Measurements from ENCODE around the gene CELF4.

CELF4 gene

GRCh38 chr18:37258131-37258530 lies 307.5 kb downstream of the CELF4 start:
- DNase-seq (ENCODE audit: low read depth in 2 of 2) = no peak

GRCh38 chr18:37254973-37255372 lies 310.6 kb downstream of the CELF4 start:
- no peak for DNase-seq (ENCODE audit: low read depth in 2 of 2)

GRCh38 chr18:37254236-37254754 lies 311.3 kb downstream of the CELF4 start:
- DNase-seq (ENCODE audit: low read depth in 2 of 2) = no peak

- no peak for DNase-seq (ENCODE audit: low read depth in 2 of 2)
Measured at GRCh38 chr18:37253394-37254235, 312.0 kb downstream of the CELF4 start.

GRCh38 chr18:37252854-37253393 lies 312.7 kb downstream of the CELF4 start:
- no peak for DNase-seq (ENCODE audit: low read depth in 2 of 2)

GRCh38 chr18:37252342-37252741 lies 313.3 kb downstream of the CELF4 start:
- no peak for DNase-seq (ENCODE audit: low read depth in 2 of 2)

GRCh38 chr18:37251679-37252078 lies 313.9 kb downstream of the CELF4 start:
- DNase-seq (ENCODE audit: low read depth in 2 of 2) = no peak

GRCh38 chr18:37249895-37250618 lies 315.5 kb downstream of the CELF4 start:
- DNase-seq (ENCODE audit: low read depth in 2 of 2) = no peak

GRCh38 chr18:37249171-37249886 lies 316.3 kb downstream of the CELF4 start:
- no peak for DNase-seq (ENCODE audit: low read depth in 2 of 2)

GRCh38 chr18:37248281-37248680 lies 317.3 kb downstream of the CELF4 start:
- DNase-seq (ENCODE audit: low read depth in 2 of 2) = no peak

- no peak for DNase-seq (ENCODE audit: low read depth in 2 of 2)
Measured at GRCh38 chr18:37247497-37248161, 318.0 kb downstream of the CELF4 start.

GRCh38 chr18:37246779-37247340 lies 318.7 kb downstream of the CELF4 start:
- DNase-seq (ENCODE audit: low read depth in 2 of 2) = no peak

- DNase-seq (ENCODE audit: low read depth in 2 of 2) = no peak
Measured at GRCh38 chr18:37244618-37245017, 321.0 kb downstream of the CELF4 start.

GRCh38 chr18:37243741-37244140 lies 321.9 kb downstream of the CELF4 start:
- DNase-seq (ENCODE audit: low read depth in 2 of 2) = no peak

GRCh38 chr18:37242826-37243560 lies 322.6 kb downstream of the CELF4 start:
- no peak for DNase-seq (ENCODE audit: low read depth in 2 of 2)

- no peak for DNase-seq (ENCODE audit: low read depth in 2 of 2)
Measured at GRCh38 chr18:37242091-37242490, 323.5 kb downstream of the CELF4 start.

GRCh38 chr18:37238282-37239108 lies 327.1 kb downstream of the CELF4 start:
- no peak for DNase-seq (ENCODE audit: low read depth in 2 of 2)

GRCh38 chr18:37235583-37235982 lies 330.0 kb downstream of the CELF4 start:
- no peak for DNase-seq (ENCODE audit: low read depth in 2 of 2)

- no peak for DNase-seq (ENCODE audit: low read depth in 2 of 2)
Measured at GRCh38 chr18:37231251-37231650, 334.3 kb downstream of the CELF4 start.

Measured in stimulated activated CD4-positive, alpha-beta T cell treated with anti-CD3 and anti-CD28 coated beads, Interleukin-1b, Interleukin-23, amount 100 ng/mL, for 1 hour (primary cell).